ENCODE measurements around the gene SETDB1.

DNA sequence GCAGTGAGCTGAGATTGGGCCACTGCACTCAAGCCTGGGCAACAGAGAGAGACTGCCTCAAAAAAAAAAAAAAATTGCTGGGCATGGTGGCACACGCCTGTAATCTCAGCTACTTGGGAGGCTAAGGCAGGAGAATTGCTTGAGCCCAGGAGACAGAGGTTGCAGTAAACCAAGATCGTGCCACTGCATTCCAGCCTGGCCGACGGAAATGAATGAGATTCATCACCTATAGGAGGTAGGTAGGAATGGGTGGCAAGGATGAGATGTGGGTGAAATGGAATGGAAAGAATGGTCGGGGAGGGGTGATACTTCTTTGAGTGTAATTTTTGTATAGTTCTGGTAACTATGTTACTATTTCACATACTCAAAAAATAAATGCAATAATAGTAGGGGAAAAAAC lies 23.8 kb upstream of the SETDB1 start:
- TF ChIP-seq LEF1 (IDR thresholded peaks at IDR 0.05; ENCODE audit: borderline replicate concordance) = no peak
- no peak for TF ChIP-seq PKNOX1 (IDR thresholded peaks at IDR 0.05)
- TF ChIP-seq SP1 (IDR thresholded peaks at IDR 0.05) = no peak
- TF ChIP-seq BHLHE40 (IDR thresholded peaks at IDR 0.05; ENCODE audit: borderline replicate concordance) = no peak
- TF ChIP-seq SUZ12 (IDR thresholded peaks at IDR 0.05) = no peak
- TF ChIP-seq HDGF (IDR thresholded peaks at IDR 0.05; ENCODE audit: borderline replicate concordance) = no peak
- no peak for TF ChIP-seq FOXA1 (IDR thresholded peaks at IDR 0.05)
- no peak for TF ChIP-seq FOXK2 (IDR thresholded peaks at IDR 0.05)
- TF ChIP-seq FOXM1 (IDR thresholded peaks at IDR 0.05; ENCODE audit: borderline replicate concordance) = no peak
- no peak for TF ChIP-seq CTBP1 (IDR thresholded peaks at IDR 0.05; ENCODE audit: borderline replicate concordance)
- TF ChIP-seq TARDBP (IDR thresholded peaks at IDR 0.05) = no peak
- no peak for TF ChIP-seq ARNT (IDR thresholded peaks at IDR 0.05)
- TF ChIP-seq ZNF384 (IDR thresholded peaks at IDR 0.05) = no peak

Data from HEK293T (cell line).